Activated CD8-positive, alpha-beta memory T cell treated with anti-CD3 and anti-CD28 coated beads, Interleukin-2, amount 50 U/mL, for 4 hours (primary cell): ENCODE measurements around the gene ELF2.
"Not testable (repeated sequence)": the region's sequence is repeated elsewhere in the genome, so short reads cannot be mapped to it uniquely, and the experiment has no call there.

Source experiments
- DNase-seq: peaks from one replicate; pipeline ENCODE4 v3.0.0-alpha.2; 2020

The ELF2 gene

DNA sequence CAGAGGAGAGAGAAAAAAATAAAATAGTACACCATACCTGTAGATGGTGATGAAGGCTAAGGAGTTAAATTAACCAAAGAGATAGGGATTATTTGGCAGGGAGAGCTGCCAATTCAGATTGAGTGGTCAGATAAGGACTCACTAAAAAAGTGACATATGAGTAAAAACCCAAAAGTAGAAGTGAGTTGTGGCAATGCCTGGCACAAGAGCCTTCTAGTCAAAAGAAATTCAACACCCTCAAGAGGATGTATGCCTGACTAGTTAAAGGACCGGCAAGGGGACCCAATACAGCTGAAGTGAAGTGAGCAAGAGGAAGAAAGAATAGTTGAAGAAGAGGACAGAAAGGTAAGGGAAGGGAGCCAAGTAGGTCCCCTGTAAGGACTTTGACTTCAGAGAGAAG lies 34.9 kb downstream of the ELF2 start:
- DNase-seq = no peak

DNA sequence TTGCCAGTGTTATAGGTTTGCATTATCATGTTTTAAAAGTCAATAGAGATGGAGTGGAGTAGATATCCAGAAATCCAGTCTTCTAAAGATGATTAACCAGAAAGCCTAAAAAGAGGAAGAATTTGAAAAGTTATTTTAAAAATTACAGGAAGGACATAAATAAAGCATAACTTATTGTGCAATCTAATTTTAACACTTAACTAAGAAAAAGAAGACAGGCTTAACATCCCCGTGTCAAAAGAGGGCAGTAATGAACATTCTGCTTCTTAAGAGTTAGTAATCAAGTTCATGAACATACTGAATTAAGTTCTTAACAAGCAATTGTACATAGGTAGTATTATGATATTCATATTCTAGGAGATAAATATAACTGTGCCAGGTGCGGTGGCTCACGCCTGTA lies 39.3 kb downstream of the ELF2 start:
- DNase-seq = no peak

DNA sequence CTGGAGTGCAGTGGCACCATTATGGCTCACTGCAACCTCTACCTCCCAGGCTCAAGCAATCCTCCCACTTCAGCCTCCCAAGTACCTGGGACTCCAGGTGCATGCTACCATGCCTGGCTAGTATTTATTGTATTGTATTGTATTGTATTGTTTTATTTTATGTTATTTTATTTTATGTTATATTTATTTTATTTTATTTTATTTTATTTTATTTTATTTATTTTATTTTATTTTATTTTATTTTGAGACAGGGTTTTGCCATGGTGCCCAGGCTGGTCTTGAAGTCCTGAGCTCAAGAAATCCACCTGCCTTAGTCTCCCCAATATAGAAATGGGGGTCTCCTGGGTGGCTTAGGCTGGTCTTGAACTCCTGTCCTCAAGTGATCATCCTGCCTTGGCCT lies 42.6 kb downstream of the ELF2 start:
- DNase-seq = no peak

DNA sequence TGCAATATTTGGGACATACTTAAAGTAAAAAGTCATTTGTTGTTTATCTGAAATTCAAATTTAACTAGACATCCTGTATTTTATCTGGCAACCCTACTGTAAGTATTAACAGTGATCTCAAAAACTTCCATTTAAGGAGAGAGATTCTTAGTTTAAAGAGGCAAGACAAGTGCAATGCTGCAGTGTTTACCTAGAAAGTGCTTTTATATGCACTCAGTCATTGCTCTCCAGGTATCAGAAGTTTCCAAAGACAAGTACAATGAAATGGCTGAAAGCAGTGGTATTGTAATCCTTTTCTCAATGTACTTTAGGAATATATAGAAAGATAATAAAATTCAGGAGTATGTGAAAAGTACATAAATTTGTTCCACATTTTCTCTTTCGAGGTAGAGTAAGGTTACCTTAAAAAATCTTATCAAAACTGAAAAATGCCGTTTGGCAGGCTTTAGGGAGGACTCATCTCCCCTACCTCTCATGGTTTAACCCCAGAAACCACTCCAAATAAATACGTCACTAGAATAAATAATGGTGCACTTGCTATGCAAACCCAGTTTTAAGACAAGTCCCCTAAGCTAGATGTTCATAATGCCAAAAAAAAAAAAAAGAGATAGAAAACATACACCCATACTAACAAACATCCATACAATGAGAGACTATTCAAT lies 45.7 kb downstream of the ELF2 start:
- no peak for DNase-seq

DNA sequence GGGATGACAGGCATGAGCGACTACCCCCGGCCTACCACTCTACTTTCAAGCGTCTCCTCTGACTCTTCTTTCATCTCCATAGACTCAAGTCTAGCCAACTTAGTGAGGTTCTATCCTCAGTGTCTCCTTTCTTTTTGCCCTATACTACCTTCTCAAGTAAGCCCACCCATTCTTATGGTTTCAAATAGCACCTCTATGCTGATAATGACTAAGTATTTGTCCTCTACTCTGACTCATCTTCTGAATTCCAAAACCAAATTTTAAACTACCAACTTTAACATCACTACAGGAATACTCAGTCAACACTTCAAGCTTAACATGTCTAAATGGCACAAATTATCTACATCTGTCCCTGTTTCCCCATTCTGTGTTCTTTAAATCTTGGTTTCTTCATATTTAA lies 47.8 kb downstream of the ELF2 start:
- no peak for DNase-seq

DNA sequence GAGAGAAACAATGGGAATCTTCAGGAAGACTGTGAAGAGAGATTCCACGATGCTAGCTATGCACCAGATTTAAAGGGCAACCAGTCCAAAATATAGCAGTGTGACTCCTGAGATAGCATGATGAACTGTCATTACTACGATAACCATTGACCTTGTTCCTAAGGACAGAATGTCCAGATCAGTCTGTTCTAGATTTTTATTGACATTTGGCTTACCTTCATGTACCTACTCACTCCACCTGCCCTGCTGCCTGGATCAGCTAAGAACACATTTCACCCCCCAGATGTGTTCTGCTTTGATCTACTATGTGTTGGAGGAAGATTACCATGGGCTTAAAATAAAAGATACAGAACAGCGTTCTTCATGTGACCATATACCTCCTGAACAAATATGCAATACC lies 50.1 kb downstream of the ELF2 start:
- DNase-seq = no peak

DNA sequence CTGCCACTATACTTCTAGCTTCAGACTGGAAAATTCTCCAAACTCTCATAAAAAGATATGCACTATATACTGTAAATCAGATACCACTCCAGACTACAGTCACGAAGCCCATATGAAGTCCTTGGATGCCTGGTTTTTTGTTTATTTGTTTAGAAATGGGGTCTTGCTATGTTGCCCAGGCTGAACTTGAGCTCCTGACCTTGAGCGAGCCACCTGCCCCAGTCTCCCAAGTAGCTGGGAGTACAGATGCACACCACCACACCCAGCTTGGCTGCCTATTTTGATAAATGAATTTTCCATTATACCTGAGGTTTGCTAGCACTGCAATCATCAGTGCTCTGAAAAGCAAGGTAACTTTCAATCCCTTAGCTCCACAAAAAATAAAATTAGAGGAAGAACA lies 53.1 kb downstream of the ELF2 start:
- no peak for DNase-seq

DNA sequence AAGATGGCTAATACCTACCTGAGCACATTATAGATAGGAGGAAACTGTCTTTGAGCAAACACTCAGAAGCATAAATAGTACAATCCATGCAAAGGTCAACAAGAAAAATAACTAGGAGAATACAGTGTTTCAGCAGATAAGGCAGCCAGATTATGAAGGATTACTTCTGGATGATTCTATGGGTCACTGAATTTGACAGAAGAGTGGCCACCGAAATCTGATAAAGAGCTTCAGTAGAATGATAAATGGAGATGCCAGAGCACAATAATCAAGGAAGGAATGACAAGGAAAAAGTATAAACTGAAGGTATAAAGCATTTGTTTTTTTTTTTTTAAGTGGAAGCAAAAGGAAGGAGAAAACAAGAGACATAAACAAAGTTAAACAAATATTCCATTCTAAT lies 58.7 kb downstream of the ELF2 start:
- no peak for DNase-seq

DNA sequence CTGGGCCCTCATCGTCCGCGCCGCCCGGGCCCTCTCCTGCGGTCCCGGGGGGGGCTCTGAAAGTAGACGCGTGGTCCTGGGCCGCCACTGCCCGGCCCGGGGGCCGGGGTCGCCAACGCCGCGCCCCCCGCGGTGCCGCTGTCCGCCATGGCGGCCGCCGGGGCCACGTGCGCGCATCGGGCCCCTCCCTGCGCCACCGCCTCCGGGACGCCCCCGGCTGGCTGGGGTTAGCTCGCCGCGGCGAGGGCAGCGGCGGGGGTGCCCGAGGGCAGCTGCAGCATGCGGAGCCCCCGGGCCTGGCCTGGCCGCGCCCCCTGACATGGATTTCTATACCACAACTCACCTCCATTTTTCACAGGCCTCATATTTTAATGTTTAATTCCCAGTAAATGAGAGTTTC lies 61.8 kb downstream of the ELF2 start:
- DNase-seq = no peak

DNA sequence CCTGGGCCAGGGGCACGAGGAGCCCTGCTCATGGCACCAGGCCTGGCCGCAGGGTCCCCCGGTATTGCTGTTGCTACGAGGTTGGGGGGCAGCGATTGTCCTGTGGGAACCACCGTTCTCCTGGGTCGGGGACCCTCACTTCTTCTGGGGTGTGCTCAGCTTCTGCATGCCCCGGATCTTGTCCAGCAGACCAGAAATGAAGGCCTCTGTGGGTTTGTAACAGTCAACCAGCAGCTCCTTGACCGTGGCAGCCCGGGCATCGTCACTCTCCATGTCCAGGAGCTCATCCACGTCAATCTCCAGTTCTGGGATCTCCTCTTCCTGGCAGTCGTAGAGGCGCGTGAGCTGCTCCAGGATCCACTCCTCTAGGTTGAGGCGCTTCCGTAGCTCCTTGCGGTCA lies 62.2 kb downstream of the ELF2 start:
- DNase-seq = not testable (repeated sequence)

DNA sequence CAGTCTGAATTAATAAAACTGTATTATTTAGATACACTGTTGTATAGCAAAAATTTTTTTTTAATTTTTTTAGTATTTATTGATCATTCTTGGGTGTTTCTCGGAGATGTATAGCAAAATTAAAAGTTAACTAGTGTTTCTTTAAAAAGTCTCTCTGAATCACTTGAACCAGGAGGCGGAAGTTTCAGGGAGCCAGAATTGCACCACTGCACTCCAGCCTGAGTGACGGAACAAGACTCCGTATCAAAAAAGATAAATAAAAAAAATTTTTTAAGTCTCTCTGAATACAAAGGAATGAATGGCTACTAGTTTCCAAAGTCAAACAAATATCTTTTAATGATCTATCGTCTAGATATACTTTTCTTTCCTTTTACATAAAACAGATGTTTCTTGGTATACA lies 64.4 kb downstream of the ELF2 start:
- no peak for DNase-seq

DNA sequence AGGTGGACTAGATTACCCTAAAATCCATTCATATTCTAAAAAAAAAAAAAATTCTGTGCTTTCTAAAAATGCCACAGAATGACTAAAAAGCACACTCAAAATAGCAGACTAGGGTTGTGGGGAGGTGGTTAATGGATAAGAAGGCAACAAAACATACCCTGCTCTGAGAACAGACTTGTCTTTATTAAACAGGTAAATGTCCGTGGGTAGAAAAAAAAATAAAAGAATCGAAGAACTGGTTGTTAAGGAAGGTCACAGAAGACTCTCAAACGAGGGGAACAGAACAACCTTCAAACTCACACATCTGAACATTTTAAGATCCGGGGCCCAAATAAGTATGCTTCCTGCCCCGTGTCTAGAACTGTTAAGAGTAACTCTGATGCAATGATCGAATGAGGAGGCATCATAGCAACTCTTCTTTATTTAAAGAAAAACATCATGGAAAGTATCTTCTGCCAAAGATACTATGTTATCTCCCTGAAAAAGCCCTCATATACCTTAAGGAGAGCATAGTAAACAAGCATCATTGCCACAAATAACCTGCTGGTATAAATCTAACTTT lies 68.4 kb downstream of the ELF2 start:
- no peak for DNase-seq

DNA sequence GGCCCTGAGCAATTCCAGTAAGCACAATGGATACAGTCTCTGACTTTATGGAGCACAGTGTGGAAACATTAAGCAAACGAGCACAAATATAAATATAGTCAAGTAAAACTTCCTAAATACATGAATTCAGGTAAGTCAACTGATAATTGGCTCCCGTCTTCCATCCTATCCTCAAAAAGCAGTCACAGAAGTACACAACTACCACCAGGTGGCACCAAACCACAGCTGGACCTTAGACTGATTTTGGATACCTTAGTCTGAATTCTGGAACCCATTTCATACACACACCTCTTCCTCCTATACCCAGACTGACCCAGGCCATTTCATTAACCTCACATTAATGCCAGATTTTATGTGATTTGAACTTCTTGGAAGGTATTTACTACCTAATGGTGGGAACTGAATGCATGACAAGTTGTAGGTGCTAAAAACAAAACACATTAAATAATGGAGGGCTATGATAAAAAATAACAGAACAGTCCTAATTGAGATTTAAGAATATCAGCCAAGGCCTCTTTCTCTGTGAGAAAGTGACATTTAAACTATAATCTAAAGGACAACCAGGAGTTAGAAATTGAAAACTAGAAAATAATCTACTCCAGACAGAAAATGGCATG lies 77.5 kb downstream of the ELF2 start:
- peak; percentile 71 for DNase-seq

DNA sequence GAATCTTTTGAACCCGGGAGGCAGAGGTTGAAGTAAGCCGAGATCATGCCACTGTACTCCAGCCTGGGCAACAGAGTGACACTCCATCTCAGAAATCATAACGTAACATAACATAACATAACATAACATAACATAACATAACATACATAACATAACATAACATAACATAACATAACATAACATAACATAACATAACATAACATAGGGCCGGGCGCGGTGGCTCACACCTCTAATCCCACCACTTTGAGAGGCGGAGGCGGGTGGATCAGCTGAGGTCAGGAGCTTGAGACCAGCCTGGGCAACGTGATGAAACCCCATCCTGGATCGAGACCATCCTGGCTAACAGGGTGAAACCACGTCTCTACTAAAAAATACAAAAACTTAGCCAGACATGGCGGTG lies 84.7 kb downstream of the ELF2 start:
- DNase-seq = no peak

DNA sequence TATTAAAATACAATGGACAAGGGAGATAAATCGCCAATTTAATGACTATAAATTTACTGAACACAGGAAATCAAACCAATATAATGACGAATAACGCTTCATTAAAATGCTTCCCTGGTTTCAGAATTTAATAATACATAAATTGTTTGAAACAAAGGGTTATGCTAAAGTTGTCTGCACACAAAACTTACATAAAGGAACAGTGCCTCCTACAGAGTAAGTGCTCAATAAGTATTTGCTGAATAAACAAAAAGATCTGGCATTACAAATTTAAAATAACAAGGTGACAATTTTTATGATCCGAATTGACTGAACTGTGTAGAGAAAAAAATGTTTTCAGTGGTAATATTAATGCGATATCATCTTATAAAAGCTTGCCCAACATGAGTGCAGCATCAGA lies 91.9 kb downstream of the ELF2 start:
- no peak for DNase-seq

DNA sequence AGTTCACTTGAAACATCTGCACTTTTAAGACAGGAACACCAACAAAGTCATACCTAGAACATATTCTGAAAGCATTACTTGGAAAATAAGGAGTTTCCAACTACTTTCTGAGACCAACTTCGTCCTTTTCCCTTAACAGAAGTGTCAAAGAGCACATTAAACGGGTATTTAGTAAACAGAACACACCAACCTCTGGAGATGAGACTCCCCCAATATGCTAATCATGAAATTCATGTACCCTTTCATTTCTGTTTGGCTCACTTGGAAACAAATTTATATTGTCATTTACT lies 92.3 kb downstream of the ELF2 start:
- DNase-seq = no peak

DNA sequence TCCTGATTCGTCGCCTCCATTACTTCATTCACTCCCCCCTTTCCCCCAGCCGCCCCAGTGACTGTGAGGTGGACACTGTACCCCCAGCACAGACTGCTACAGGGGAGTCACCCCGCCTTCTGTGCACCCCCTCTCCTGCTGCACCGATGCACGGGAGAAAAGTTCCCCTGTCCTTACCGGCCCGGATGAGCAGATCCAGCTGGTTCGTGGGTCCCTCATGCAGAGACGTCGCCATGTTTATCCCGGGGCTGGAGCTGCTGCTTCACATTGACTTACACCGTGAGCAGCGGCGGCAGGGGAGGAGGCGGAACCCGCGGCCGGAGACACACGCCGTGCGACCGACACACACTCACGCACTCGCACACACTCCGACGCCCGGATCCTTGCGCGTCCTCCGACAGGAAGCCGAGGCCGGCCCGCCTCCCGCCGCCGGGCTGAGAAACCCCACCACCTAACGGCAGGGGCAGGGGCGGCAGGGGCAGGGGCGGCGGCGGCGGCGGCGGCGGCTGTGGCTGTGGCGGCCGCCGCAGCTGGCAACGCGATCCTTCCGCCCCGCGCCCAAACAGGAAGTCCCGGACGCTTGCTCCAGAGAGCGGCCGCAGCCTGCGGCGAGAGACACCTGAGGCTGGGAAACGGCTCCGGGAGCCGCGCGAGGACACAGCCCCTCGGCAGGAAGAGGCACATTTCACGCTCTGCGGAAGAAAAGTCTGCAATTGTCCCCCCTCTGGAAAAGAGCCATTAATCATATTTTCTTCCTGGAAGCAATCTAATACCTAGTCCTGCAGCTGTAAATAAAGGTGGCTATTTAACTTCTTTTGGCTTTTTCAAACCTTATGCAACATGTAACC lies 92.8 kb downstream of the ELF2 start:
- peak; percentile 76 for DNase-seq

DNA sequence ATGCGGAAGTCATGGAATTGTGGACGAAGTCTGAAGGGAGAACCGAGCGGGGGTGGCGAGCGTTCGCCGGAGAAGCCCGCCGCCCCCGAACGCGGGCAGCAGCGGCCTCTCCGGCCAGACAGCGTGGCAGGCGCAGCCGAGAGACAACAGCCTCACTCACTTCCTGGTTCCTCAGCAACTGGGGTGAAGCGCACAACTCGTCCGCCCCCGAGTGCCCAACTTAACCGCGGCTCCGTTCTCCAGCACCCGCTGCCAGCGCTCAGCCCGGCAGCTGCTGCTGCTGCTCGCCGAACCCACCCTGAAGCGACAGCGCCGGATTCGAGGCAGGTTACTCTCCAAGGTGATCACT lies 93.4 kb downstream of the ELF2 start:
- peak; percentile 65 for DNase-seq

DNA sequence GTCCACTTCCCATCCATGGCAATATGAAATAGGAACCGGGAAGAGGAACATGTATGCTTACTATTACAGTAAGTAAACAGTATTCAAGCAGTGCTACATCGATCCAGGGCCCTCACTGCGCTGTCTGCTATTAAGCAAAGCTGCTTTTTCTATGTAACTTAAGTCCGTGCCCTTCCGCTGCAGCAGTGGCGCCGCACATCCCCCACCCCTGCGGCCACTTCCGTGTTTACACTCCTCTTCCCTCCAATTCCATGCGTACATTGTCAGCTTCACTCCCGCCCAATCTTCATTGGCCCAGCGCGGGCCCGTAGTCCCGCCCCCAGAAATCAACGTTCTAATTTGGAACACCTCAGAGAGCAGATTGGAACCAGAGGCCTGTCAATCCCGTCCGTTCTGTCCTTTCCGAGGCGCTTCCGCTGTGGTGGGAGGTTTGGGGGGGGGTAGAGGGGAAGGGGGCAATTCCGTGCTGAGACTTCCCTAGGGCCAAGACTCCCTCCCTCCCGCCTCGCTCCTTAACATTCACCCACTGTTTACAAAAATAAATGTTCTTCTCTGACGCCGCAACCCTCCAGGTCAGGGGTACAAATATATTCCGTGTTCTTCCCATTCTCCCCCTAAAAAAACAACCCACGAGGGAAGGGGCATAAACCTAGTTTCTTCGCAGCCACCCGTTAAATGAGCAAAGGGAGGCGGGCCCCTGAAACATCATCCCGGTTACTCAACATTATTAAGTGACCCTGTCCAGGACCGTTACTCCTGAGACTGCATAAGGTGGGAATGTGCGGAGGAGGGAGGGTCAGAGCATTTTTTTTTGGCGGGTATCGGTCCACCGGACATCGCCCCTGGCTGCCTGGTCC lies 94.0 kb downstream of the ELF2 start:
- DNase-seq = peak; percentile 88

DNA sequence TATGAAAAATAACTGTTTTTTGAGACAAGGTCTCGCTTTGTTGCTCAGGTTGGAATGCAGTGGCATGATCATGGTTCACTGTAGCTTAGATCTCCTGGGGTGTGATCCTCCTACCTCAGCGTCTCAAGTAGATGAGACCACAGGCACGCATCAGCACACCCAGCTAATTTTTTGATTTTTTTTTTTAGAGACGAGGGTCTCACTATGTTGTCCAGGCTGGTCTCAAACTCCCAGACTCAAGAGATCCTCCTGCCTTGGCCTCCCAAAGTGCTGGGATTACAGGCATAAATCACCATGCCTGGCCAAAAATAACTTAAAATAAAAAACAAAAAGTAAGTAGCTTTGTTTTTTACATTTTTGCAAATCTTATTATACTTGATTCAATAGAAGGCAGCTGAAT lies 98.1 kb downstream of the ELF2 start:
- DNase-seq = no peak

DNA sequence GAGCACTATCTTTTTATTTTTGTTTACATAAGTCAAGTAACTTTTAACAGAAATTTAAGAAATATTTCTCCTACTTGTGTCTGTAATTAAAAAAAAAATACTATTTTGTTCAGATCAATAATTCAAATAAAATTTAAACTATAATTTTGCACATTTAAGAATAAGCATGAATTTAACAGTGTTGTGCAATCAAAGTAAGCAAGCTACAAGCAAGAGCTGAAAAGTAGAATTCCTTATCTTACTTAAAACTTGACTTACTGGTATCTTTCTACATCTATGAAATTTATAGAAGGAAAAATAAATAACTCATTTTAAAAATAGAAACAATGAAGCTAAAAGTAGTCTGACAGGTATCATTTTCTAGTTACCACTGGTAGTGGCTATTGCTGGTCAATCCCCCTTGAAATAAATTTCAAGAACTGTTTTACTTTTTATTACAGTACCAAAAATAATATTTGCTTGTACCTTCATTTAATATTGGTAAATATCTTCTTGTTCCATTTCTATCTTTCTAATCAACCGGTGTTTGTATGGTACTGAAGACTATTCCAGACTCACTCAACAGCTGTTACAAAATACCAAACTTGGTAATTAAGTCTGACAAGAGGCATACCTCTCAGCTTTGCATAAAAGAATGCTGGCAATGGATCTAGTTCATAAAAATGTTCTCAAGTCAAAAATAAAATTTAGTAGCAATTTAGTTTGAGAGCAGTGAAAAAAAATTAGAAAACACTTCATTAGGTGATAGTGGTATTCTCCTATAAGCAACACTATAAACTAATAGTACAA lies 99.3 kb downstream of the ELF2 start:
- no peak for DNase-seq

DNA sequence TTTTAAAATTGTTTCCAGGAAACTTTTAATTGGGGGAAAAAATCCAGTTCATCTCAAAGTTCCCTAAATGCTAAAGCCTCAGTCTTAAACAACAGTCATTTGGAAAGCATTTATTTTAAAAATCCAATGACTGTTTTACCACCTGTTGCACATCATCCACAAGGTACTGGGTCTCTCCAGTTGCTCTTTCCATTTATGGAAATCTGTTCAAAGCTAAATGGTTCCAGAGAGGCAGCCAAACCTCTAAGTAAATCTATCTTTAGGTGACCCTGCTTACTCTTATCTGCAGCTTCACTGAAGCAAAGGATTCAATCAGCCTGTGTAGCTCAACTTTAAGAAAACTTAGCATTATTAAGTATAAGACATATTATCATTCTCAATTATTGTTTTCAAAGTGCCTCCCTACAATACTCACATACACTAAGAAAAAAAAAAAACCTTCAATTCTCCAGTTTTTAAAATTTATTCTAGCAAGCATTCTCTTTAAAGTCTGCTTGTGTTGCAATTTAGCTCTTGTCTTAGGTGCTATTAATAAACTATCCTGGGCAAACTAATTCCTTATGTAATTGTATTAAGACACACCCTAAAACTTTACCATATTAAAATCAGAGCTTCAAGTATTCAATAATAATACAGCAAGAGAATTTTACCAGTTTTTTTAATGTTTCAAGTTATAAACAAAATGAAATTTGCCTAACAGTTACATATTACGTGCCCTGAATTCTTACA lies 100.8 kb downstream of the ELF2 start:
- DNase-seq = no peak
